ENCODE data around the gene GALNT12.

DNA sequence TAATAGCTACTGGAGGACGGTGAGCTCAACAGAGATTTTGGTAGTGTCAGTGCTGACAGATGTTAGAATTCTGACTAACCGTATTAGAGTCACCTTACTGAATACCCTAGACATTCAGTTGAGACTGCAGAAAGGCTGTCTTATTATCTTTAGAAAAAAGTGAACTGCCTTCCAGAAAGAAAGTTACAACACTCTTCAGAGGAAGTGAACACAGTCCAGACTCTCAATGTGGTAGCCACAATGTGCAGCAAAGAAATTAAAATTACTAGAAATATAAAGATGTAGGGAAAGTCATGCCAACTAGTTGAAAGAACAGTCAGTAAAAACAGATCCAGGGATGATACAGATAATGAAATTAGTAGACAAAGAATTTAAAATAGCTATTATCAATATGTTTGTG, 89.2 kb downstream of the GALNT12 start:
- no peak for TF ChIP-seq CTCF (IDR thresholded peaks at IDR 0.05)
- no peak for TF ChIP-seq POLR2A (IDR thresholded peaks at IDR 0.05)
- no peak for TF ChIP-seq POLR2AphosphoS5 (IDR thresholded peaks at IDR 0.05)
- TF ChIP-seq EP300 (IDR thresholded peaks at IDR 0.05) = no peak

All from upper lobe of left lung (tissue), 4 donors.